NCI-H748 treated with DMSO at 0.1 percent for 48 hours (cell line): ENCODE data around the gene CDC14B.
"Not testable (repeated sequence)": the region's sequence is repeated elsewhere in the genome, so short reads cannot be mapped to it uniquely, and the experiment has no call there.

Experiments
- DNase-seq: peaks from one replicate; lab custom pipeline; 2025; lab: John Stamatoyannopoulos, UW

The CDC14B gene

GRCh38 chr9:96550659-96551058, 69.0 kb downstream of the CDC14B start:
- no peak for DNase-seq

GRCh38 chr9:96543131-96543530, 76.5 kb downstream of the CDC14B start:
- not testable (repeated sequence) for DNase-seq

- no peak for DNase-seq
These were observed 79.5 kb downstream of the CDC14B start for GRCh38 chr9:96540106-96540505.

GRCh38 chr9:96532173-96532572, 87.5 kb downstream of the CDC14B start:
- no peak for DNase-seq

GRCh38 chr9:96524764-96525163, 94.9 kb downstream of the CDC14B start:
- no peak for DNase-seq

GRCh38 chr9:96524045-96524444, 95.6 kb downstream of the CDC14B start:
- no peak for DNase-seq

GRCh38 chr9:96523374-96523773, 96.3 kb downstream of the CDC14B start:
- no peak for DNase-seq

GRCh38 chr9:96522366-96522765, 97.3 kb downstream of the CDC14B start:
- DNase-seq = no peak

GRCh38 chr9:96519787-96520186, 99.9 kb downstream of the CDC14B start:
- DNase-seq = no peak

- no peak for DNase-seq
These were observed 100.5 kb downstream of the CDC14B start for GRCh38 chr9:96519095-96519494.

- DNase-seq = no peak
These were observed 103.8 kb downstream of the CDC14B start for GRCh38 chr9:96515621-96516470.

- DNase-seq = no peak
These were observed 104.9 kb downstream of the CDC14B start for GRCh38 chr9:96514800-96515158.

GRCh38 chr9:96514108-96514799, 105.4 kb downstream of the CDC14B start:
- no peak for DNase-seq

- no peak for DNase-seq
These were observed 106.0 kb downstream of the CDC14B start for GRCh38 chr9:96513622-96514021.

- no peak for DNase-seq
These were observed 107.4 kb downstream of the CDC14B start for GRCh38 chr9:96512240-96512639.

- DNase-seq = no peak
These were observed 109.4 kb downstream of the CDC14B start for GRCh38 chr9:96510258-96510657.

GRCh38 chr9:96509848-96510247, 109.8 kb downstream of the CDC14B start:
- no peak for DNase-seq

GRCh38 chr9:96509026-96509425, 110.6 kb downstream of the CDC14B start:
- DNase-seq = no peak

- no peak for DNase-seq
These were observed 111.3 kb downstream of the CDC14B start for GRCh38 chr9:96508227-96508940.

- DNase-seq = no peak
These were observed 114.2 kb downstream of the CDC14B start for GRCh38 chr9:96505316-96505991.

GRCh38 chr9:96503918-96504317, 115.7 kb downstream of the CDC14B start:
- DNase-seq = no peak

- not testable (repeated sequence) for DNase-seq
These were observed 116.3 kb downstream of the CDC14B start for GRCh38 chr9:96503374-96503748.
